ENCODE measurements around the gene STAG3. TPM values are rescaled to one million over a fixed set of nuclear protein-coding genes. Genes with fewer than 3 reads are reported as not detected.

The STAG3 gene
- total and polyA plus RNA-seq, 10 of the 15 experiments (the other 5 are each of a cell fraction or from before 2014, with no cell fraction given): 73.0 to 306 (median 120) TPM

DNA sequence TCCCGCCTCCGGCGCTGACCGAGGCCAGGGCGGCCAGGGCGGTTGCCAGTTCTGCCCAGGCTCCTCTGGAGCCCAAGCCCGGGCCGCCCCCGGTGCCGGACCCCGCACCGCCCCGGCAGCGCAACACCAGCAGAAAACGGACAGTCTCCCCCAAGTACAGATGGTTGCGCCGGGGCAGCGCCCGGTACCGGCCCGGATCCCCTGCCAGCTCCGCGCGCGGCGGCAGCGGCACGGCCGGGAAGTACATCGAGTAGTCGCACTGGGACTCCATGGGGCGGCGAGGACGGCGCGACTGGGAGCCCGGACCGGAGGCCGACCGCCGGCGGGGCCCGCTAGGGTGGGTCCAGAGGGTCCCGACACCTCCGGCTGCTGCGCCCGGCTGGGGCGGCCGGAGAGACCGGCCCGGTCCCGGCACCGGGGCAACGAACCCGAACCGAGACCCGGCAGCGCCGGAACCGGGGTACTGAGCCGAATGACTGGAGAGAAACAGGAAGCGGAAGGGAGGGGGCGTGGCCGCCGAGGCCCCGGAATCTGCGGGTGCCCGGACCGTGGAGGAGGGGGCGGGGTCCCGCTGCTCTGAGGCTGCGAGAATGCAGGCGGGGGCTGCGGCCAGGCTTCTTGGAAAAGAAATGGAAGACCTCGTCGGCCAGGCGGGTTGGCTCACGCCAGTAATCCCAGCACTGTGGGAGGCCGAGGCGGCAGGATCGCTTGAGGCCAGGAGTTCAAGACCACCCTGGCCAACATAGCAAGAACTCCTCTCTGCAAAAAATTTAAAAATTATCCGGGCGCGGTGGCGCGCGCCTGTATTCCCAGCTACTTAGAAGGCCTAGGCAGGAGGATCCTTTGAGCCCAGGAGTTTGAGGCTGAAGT, 19.3 kb upstream of the STAG3 start, which contains the start of gene TRAPPC14 (continued):
- TF ChIP-seq IKZF1 (conservative IDR thresholded peaks at IDR 0.05): peak; percentile 74
- TF ChIP-seq STAT1 (conservative IDR thresholded peaks at IDR 0.05): 0 out of 2 replicates have a peak, but pooled peaks have one; percentile 51

DNA sequence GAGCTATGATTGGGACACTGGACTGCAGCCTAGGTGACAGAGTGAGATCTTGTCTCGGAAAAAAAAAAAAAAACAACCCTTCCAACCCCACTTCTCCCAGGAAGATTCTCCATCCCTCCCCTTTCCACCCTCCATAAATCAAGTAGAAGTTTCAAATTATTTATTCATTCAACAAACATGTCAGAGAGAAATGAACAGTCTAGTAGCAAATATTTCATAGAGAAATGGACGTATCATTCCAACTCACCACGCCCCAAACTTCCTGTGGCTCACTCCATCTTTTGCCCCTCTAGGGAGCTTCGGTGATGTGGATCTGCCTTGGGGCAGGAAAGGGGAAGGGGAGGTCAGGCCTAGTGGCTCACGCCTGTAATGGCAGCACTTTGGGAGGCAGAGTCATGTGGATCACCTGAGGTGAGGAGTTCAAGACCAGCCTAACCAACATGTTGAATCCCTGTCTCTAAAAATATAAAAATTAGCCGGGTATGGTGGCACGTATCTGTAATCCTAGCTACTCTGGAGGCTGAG, 18.6 kb upstream of the STAG3 start:
- 43% methylated on average over 7 of the region's 7 CpGs for WGBS (ENCODE audit: insufficient coverage, insufficient replicate concordance, low lambda C conversion rate, missing lambda C conversion rate)
- Histone ChIP-seq H3K27me3 (replicated peaks in 1 of 2; ENCODE audit: control insufficient read depth in 2 of 2, insufficient read depth in 2 of 2, low read length in 1 of 2) (no peaks in the 10 kb centered on the region), H2AFZ (ENCODE audit: control insufficient read depth, low read depth, low read length) (peak overlapping the region; percentile 85), H4K20me1 (ENCODE audit: control insufficient read depth, insufficient read depth) (no peaks in the 10 kb centered on the region), H3K9ac (ENCODE audit: control insufficient read depth, insufficient read depth, low read length) (peak overlapping the region; percentile 80), H3K27ac (ENCODE audit: control insufficient read depth, insufficient read depth) (peak overlapping the region; percentile 77; the same call in 1 of the 2 replicates), H3K79me2 (ENCODE audit: control insufficient read depth, insufficient read depth, low read length) (peaks cover 11% of the 10 kb centered on the region), H3K4me1 (ENCODE audit: control insufficient read depth, insufficient read depth, low read length) (peaks cover 13% of the 10 kb centered on the region; the same call in 1 of the 2 replicates), H3K36me3 (ENCODE audit: control insufficient read depth in 2 of 2, insufficient read depth in 2 of 2, low read length in 1 of 2) (peaks cover 0 to 13% of the 10 kb centered on the region in 2 experiments; a peak in 3 of 4 replicates), H3K4me3 (peak overlapping the region; percentile 89), H3K9me3 (replicated peaks; ENCODE audit: control insufficient read depth, insufficient read depth, low read length) (no peaks in the 10 kb centered on the region), H3K4me2 (ENCODE audit: control insufficient read depth, insufficient read depth) (peak overlapping the region; percentile 64)
- no TSS peak for BruUV-seq (replicated peaks)
- FAIRE-seq (no peak), ATAC-seq (no peak), DNase-seq (ENCODE audit: low read depth, low spot score) (no peak)
- TF ChIP-seq ZNF592 (IDR thresholded peaks at IDR 0.05) (no peak), IRF5 (IDR thresholded peaks at IDR 0.05; ENCODE audit: borderline replicate concordance) (no peak), HDGF (IDR thresholded peaks at IDR 0.05) (no peak), YBX1 (IDR thresholded peaks at IDR 0.05) (0 out of 2 replicates have a peak, but pooled peaks have one; percentile 46), NFIC (IDR thresholded peaks at IDR 0.05; ENCODE audit: low read depth, low read length) (no peak)
- ChIA-PET POLR2A (interaction anchor here (0.6 to 3.7 kb wide), 6 partner anchors 9 to 98 kb away, joined by 3 to 28 read pairs (median 4); partner anchors contain the start of gene LAMTOR4), SMC1A (ENCODE audit: uncharacterized antibody, unreplicated experiment) (interaction anchor here (0.8 kb wide), 1 partner anchor 31 kb away, joined by 3 read pairs; no protein-coding TSS in a partner anchor), RAD21 (ENCODE audit: unreplicated experiment) (interaction anchor here (0.9 kb wide), 1 partner anchor 9 kb away, joined by 3 read pairs; the partner anchor contains the start of gene GAL3ST4), CTCF (interaction anchor here (0.6 to 1.9 kb wide), 3 partner anchors 9 to 26 kb away, joined by 3 to 7 read pairs (median 6); partner anchors contain the start of gene GAL3ST4)
- intact Hi-C loops (cut with micrococcal nuclease; ENCODE audit: unreplicated experiment) (no loop called here), in situ Hi-C loops (cut with MboI) (no loop called here)
